ENCODE measurements around the gene IL13RA2. TPM values are rescaled to one million over a fixed set of nuclear protein-coding genes. Genes with fewer than 3 reads are reported as not detected.

The IL13RA2 gene, protein sequence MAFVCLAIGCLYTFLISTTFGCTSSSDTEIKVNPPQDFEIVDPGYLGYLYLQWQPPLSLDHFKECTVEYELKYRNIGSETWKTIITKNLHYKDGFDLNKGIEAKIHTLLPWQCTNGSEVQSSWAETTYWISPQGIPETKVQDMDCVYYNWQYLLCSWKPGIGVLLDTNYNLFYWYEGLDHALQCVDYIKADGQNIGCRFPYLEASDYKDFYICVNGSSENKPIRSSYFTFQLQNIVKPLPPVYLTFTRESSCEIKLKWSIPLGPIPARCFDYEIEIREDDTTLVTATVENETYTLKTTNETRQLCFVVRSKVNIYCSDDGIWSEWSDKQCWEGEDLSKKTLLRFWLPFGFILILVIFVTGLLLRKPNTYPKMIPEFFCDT
- 1.3 TPM for polyA plus RNA-seq (2013, experiment 1 of 2)
- 1.5 TPM for polyA plus RNA-seq (2013, experiment 2 of 2)

- H3K9me3 ChIP-seq (ENCODE audit: control insufficient read depth, low read length), result no peaks in the 10 kb centered on the region
- no peak within 1 kb of the TSS for H3K18ac ChIP-seq (ENCODE audit: low read depth in 1 of 2, low read length in 2 of 2)
- H2BK120ac ChIP-seq (ENCODE audit: low read depth, low read length), result no peak within 1 kb of the TSS
- no peaks in the 10 kb centered on the region for H3K4me1 ChIP-seq (ENCODE audit: control insufficient read depth, insufficient read depth, low read depth, low read length)
- H3K23ac ChIP-seq (ENCODE audit: low read length in 2 of 2), result no peak within 1 kb of the TSS
- H3K4ac ChIP-seq (ENCODE audit: low read depth in 1 of 2, low read length in 2 of 2), result no peak within 1 kb of the TSS
- no peaks in the 10 kb centered on the region for H3K27me3 ChIP-seq (ENCODE audit: control insufficient read depth in 1 of 2, insufficient read depth in 1 of 2, low read length in 2 of 2)
- no peak within 1 kb of the TSS for H2BK15ac ChIP-seq (ENCODE audit: low read depth, poor library complexity, severe bottlenecking)
- DNase-seq, result peak; percentile 8
- H2AK5ac ChIP-seq (ENCODE audit: low read length, severe bottlenecking), result no peak within 1 kb of the TSS
- no peak within 1 kb of the TSS for H2AFZ ChIP-seq (ENCODE audit: low read depth, low read length)
- 97% methylated on average over 8 of the region's 11 CpGs for WGBS
- H3K4me3 ChIP-seq (ENCODE audit: insufficient read depth in 1 of 2, low read depth in 1 of 2, low read length in 2 of 2), result no peak within 1 kb of the TSS
- H3K4me2 ChIP-seq (ENCODE audit: low read length, poor library complexity, severe bottlenecking), result no peak within 1 kb of the TSS
- H2BK12ac ChIP-seq (ENCODE audit: low read length in 2 of 2), result no peak within 1 kb of the TSS
- no peak within 1 kb of the TSS for H3K14ac ChIP-seq (ENCODE audit: low read length in 2 of 2)
- no peak within 1 kb of the TSS for H4K91ac ChIP-seq (ENCODE audit: low read length)
- no peak within 1 kb of the TSS for H2BK5ac ChIP-seq (ENCODE audit: low read depth, low read length, poor library complexity, severe bottlenecking)
- no peak within 1 kb of the TSS for H4K8ac ChIP-seq (ENCODE audit: low read length)
- peak within 1 kb of the TSS; percentile 84 for H3K9ac ChIP-seq (ENCODE audit: low read length)
- H3K36me3 ChIP-seq (ENCODE audit: control insufficient read depth in 1 of 2, insufficient read depth in 2 of 2, low read depth in 1 of 2, low read length in 2 of 2), result peaks cover 0 to 36% of the 10 kb centered on the region in 2 experiments
- H3K79me1 ChIP-seq (replicated peaks; ENCODE audit: low read length, poor library complexity, severe bottlenecking), result no peaks in the 10 kb centered on the region
- no peak within 1 kb of the TSS for H3K27ac ChIP-seq (ENCODE audit: low read length, poor library complexity, severe bottlenecking)
Measured at GRCh38 chrX:115017455-115017854, at the start of gene IL13RA2. Gene IL13RA2, minus strand, starts transcription at chrX:115017616. Its CDS starts 347 bp downstream, at chrX:115017269.

GRCh38 chrX:115065304-115065703 lies 47.9 kb upstream of the IL13RA2 start:
- H3K9me3 ChIP-seq (ENCODE audit: control insufficient read depth, low read length), result peaks cover 9% of the 10 kb centered on the region
- no peak overlapping the region for H3K4ac ChIP-seq (ENCODE audit: low read depth in 1 of 2, low read length in 2 of 2)
- H3K27me3 ChIP-seq (ENCODE audit: control insufficient read depth in 1 of 2, insufficient read depth in 1 of 2, low read length in 2 of 2), result peaks cover 0 to 10% of the 10 kb centered on the region in 2 experiments
- no peak overlapping the region for H2BK15ac ChIP-seq (ENCODE audit: low read depth, poor library complexity, severe bottlenecking)
- H3K9ac ChIP-seq (ENCODE audit: low read length), result no peak overlapping the region
- H2BK120ac ChIP-seq (ENCODE audit: low read depth, low read length), result no peak overlapping the region
- H3K23ac ChIP-seq (ENCODE audit: low read length in 2 of 2), result no peak overlapping the region
- no peaks in the 10 kb centered on the region for H3K36me3 ChIP-seq (ENCODE audit: control insufficient read depth in 1 of 2, insufficient read depth in 2 of 2, low read depth in 1 of 2, low read length in 2 of 2)
- no peak overlapping the region for H2AK5ac ChIP-seq (ENCODE audit: low read length, severe bottlenecking)
- no peak overlapping the region for H4K8ac ChIP-seq (ENCODE audit: low read length)
- no peak overlapping the region for H2AFZ ChIP-seq (ENCODE audit: low read depth, low read length)
- no peaks in the 10 kb centered on the region for H3K4me1 ChIP-seq (ENCODE audit: control insufficient read depth, insufficient read depth, low read depth, low read length)
- H3K14ac ChIP-seq (ENCODE audit: low read length in 2 of 2), result no peak overlapping the region
- no peak overlapping the region for H3K27ac ChIP-seq (ENCODE audit: low read length, poor library complexity, severe bottlenecking)
- H3K4me2 ChIP-seq (ENCODE audit: low read length, poor library complexity, severe bottlenecking), result no peak overlapping the region
- no peak overlapping the region for H2BK5ac ChIP-seq (ENCODE audit: low read depth, low read length, poor library complexity, severe bottlenecking)
- H3K18ac ChIP-seq (ENCODE audit: low read depth in 1 of 2, low read length in 2 of 2), result no peak overlapping the region
- H3K79me1 ChIP-seq (replicated peaks; ENCODE audit: low read length, poor library complexity, severe bottlenecking), result no peaks in the 10 kb centered on the region
- DNase-seq, result no peak
- no peak overlapping the region for H2BK12ac ChIP-seq (ENCODE audit: low read length in 2 of 2)
- no peak overlapping the region for H3K4me3 ChIP-seq (ENCODE audit: insufficient read depth in 1 of 2, low read depth in 1 of 2, low read length in 2 of 2)
- H4K91ac ChIP-seq (ENCODE audit: low read length), result no peak overlapping the region

DNA sequence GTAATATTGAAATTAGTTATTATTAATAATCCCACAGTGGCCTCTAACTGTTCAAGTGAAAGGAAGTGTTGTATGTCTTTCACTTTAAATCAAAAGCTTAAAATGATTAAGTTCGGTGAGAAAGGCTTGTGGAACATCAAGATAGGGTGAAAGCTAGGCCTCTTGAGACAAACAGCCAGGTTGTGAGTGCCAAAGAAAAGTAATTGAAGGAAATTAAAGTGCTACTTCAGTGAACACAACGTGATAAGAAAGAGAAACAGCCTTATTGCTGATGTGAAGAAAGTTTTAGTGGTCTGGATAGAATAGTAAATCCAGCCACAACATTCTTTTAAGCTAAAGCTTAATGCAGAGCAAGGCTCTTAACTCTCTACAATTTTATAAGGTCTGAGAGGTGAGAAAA lies 42.6 kb upstream of the IL13RA2 start:
- no peak overlapping the region for H4K91ac ChIP-seq (ENCODE audit: low read length)
- H3K23ac ChIP-seq (ENCODE audit: low read length in 2 of 2), result no peak overlapping the region
- H3K4me2 ChIP-seq (ENCODE audit: low read length, poor library complexity, severe bottlenecking), result no peak overlapping the region
- H3K4me1 ChIP-seq (ENCODE audit: control insufficient read depth, insufficient read depth, low read depth, low read length), result no peaks in the 10 kb centered on the region
- H3K18ac ChIP-seq (ENCODE audit: low read depth in 1 of 2, low read length in 2 of 2), result no peak overlapping the region
- peaks cover 9% of the 10 kb centered on the region for H3K9me3 ChIP-seq (ENCODE audit: control insufficient read depth, low read length)
- no peak overlapping the region for H2BK15ac ChIP-seq (ENCODE audit: low read depth, poor library complexity, severe bottlenecking)
- no peak overlapping the region for H2AK5ac ChIP-seq (ENCODE audit: low read length, severe bottlenecking)
- H2BK5ac ChIP-seq (ENCODE audit: low read depth, low read length, poor library complexity, severe bottlenecking), result no peak overlapping the region
- H3K27ac ChIP-seq (ENCODE audit: low read length, poor library complexity, severe bottlenecking), result no peak overlapping the region
- H3K9ac ChIP-seq (ENCODE audit: low read length), result peak overlapping the region; percentile 26
- H2BK12ac ChIP-seq (ENCODE audit: low read length in 2 of 2), result no peak overlapping the region
- no peak overlapping the region for H3K4ac ChIP-seq (ENCODE audit: low read depth in 1 of 2, low read length in 2 of 2)
- no peak overlapping the region for H3K4me3 ChIP-seq (ENCODE audit: insufficient read depth in 1 of 2, low read depth in 1 of 2, low read length in 2 of 2)
- WGBS, result 73% methylated on average over 1 of the region's 2 CpGs
- H3K27me3 ChIP-seq (ENCODE audit: control insufficient read depth in 1 of 2, insufficient read depth in 1 of 2, low read length in 2 of 2), result peaks cover 0 to 4% of the 10 kb centered on the region in 2 experiments
- DNase-seq, result no peak
- H2BK120ac ChIP-seq (ENCODE audit: low read depth, low read length), result no peak overlapping the region
- H3K79me1 ChIP-seq (replicated peaks; ENCODE audit: low read length, poor library complexity, severe bottlenecking), result no peaks in the 10 kb centered on the region
- H3K14ac ChIP-seq (ENCODE audit: low read length in 2 of 2), result no peak overlapping the region
- no peak overlapping the region for H4K8ac ChIP-seq (ENCODE audit: low read length)
- H2AFZ ChIP-seq (ENCODE audit: low read depth, low read length), result no peak overlapping the region
- H3K36me3 ChIP-seq (ENCODE audit: control insufficient read depth in 1 of 2, insufficient read depth in 2 of 2, low read depth in 1 of 2, low read length in 2 of 2), result no peaks in the 10 kb centered on the region

DNA sequence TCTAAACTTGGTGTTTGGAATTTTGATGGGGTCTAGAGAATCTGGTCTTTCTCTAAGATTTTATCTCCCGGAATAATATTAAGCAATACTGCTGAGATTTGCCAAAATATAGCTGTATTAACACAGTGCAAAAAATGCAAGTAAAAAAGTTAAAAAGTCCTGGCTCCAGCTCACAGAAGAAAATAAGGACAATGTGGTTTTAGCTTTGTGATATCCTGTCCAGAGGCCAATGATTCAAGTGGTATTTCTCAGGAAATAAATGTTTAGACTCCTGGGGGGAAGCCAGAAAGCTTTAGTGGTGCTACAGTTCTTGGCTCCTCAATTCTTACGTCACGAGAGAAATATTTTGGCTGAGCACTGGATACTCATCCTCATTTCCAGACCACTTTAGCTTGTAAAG lies 40.9 kb upstream of the IL13RA2 start:
- H3K4me3 ChIP-seq (ENCODE audit: insufficient read depth in 1 of 2, low read depth in 1 of 2, low read length in 2 of 2), result no peak overlapping the region
- no peak overlapping the region for H3K18ac ChIP-seq (ENCODE audit: low read depth in 1 of 2, low read length in 2 of 2)
- H3K79me1 ChIP-seq (replicated peaks; ENCODE audit: low read length, poor library complexity, severe bottlenecking), result no peaks in the 10 kb centered on the region
- H2BK12ac ChIP-seq (ENCODE audit: low read length in 2 of 2), result no peak overlapping the region
- H4K8ac ChIP-seq (ENCODE audit: low read length), result no peak overlapping the region
- no peak overlapping the region for H2AFZ ChIP-seq (ENCODE audit: low read depth, low read length)
- H2AK5ac ChIP-seq (ENCODE audit: low read length, severe bottlenecking), result no peak overlapping the region
- no peaks in the 10 kb centered on the region for H3K4me1 ChIP-seq (ENCODE audit: control insufficient read depth, insufficient read depth, low read depth, low read length)
- no peaks in the 10 kb centered on the region for H3K36me3 ChIP-seq (ENCODE audit: control insufficient read depth in 1 of 2, insufficient read depth in 2 of 2, low read depth in 1 of 2, low read length in 2 of 2)
- no peak overlapping the region for H2BK15ac ChIP-seq (ENCODE audit: low read depth, poor library complexity, severe bottlenecking)
- no peak overlapping the region for H3K27ac ChIP-seq (ENCODE audit: low read length, poor library complexity, severe bottlenecking)
- no peak overlapping the region for H2BK5ac ChIP-seq (ENCODE audit: low read depth, low read length, poor library complexity, severe bottlenecking)
- H3K9me3 ChIP-seq (ENCODE audit: control insufficient read depth, low read length), result peaks cover 9% of the 10 kb centered on the region
- no peak overlapping the region for H3K4ac ChIP-seq (ENCODE audit: low read depth in 1 of 2, low read length in 2 of 2)
- H3K4me2 ChIP-seq (ENCODE audit: low read length, poor library complexity, severe bottlenecking), result no peak overlapping the region
- H3K9ac ChIP-seq (ENCODE audit: low read length), result peak overlapping the region; percentile 62
- DNase-seq, result peak; percentile 77
- H4K91ac ChIP-seq (ENCODE audit: low read length), result no peak overlapping the region
- peaks cover 0 to 4% of the 10 kb centered on the region in 2 experiments for H3K27me3 ChIP-seq (ENCODE audit: control insufficient read depth in 1 of 2, insufficient read depth in 1 of 2, low read length in 2 of 2)
- no peak overlapping the region for H3K23ac ChIP-seq (ENCODE audit: low read length in 2 of 2)
- H3K14ac ChIP-seq (ENCODE audit: low read length in 2 of 2), result no peak overlapping the region
- no CpG with 5 or more reads among the region's 3 CpGs for WGBS
- H2BK120ac ChIP-seq (ENCODE audit: low read depth, low read length), result no peak overlapping the region

Measured in mesenchymal stem cell (in vitro differentiated cells and primary cell).